GM19397 (cell line): ENCODE data around the gene GRM7.
"Not testable (repeated sequence)": the region's sequence is repeated elsewhere in the genome, so short reads cannot be mapped to it uniquely, and the experiment has no call there.

ENCODE experiments used
- ATAC-seq: cut with Tn5 transposase; IDR thresholded peaks from one replicate; pipeline ENCODE4 v1.9.1; 2021; ENCODE audit warnings: mild to moderate bottlenecking, moderate library complexity; ENCODE audit not compliant: unreplicated experiment

Gene GRM7

DNA sequence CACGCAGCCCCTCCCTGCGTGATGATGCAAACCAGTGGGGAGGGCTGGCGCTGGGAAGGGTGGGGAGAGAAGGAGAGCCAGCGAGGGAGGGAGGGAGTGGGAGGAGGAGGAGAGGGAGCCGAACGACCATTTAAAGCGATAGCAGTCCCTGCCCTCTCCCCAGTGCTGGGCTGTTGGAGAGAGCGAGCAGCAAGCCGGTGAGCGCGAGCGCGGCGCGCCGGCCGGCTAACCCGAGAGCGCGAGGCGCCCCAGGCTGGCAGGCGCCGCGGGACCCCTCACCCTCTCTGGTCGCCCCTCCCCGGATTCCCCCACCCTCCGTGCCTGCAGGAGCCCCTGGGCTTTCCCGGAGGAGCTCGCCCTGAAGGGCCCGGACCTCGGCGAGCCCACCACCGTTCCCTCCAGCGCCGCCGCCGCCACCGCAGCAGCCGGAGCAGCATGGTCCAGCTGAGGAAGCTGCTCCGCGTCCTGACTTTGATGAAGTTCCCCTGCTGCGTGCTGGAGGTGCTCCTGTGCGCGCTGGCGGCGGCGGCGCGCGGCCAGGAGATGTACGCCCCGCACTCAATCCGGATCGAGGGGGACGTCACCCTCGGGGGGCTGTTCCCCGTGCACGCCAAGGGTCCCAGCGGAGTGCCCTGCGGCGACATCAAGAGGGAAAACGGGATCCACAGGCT is at the start of gene GRM7:
GRM7 (plus strand) TSS at position 162 of the 671 bp plus-strand sequence.
- no peak for ATAC-seq

GRCh38 chr3:6821411-6821810 is 39.5 kb upstream of the GRM7 start:
- ATAC-seq = no peak

- ATAC-seq = no peak
Observed at GRCh38 chr3:6825524-6825923, 35.4 kb upstream of the GRM7 start.

GRCh38 chr3:6827453-6827852 is 33.5 kb upstream of the GRM7 start:
- ATAC-seq = no peak

- ATAC-seq = no peak
Observed at GRCh38 chr3:6844723-6845122, 16.2 kb upstream of the GRM7 start.

GRCh38 chr3:6854184-6854583 is 6.7 kb upstream of the GRM7 start:
- no peak for ATAC-seq

- no peak for ATAC-seq
Observed at GRCh38 chr3:6857510-6857909, 3.4 kb upstream of the GRM7 start.

GRCh38 chr3:6860149-6860953 is 564 bp upstream of the GRM7 start:
- ATAC-seq = no peak

DNA sequence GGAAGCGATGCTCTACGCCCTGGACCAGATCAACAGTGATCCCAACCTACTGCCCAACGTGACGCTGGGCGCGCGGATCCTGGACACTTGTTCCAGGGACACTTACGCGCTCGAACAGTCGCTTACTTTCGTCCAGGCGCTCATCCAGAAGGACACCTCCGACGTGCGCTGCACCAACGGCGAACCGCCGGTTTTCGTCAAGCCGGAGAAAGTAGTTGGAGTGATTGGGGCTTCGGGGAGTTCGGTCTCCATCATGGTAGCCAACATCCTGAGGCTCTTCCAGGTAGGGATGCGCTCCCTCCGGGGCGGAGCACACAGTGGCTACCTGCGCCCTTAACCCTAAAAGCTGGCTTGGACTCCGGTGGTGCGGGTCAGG is 698 bp downstream of the GRM7 start:
- no peak for ATAC-seq

GRCh38 chr3:6862041-6862879 is 1.3 kb downstream of the GRM7 start:
- no peak for ATAC-seq

GRCh38 chr3:6862880-6863195 is 1.9 kb downstream of the GRM7 start:
- ATAC-seq = no peak

DNA sequence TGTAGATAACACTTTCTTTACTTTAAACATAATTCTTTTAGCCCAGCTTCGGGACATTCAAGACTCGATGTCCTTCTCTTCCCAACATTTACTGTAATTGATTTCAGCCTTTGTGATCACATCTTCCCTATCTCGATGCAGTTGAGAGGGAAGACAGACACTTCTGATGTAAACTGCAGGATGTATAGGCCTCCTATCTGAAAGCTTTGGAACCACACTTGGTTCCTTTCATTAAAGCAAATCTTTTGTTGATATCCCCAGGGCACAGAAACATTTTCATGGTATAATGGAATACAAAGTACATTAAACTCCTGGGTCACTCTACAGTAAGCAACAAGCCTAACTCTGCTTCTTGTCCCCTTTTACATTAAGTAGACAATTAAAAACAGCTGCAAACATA is 6.4 kb downstream of the GRM7 start:
- ATAC-seq = no peak

DNA sequence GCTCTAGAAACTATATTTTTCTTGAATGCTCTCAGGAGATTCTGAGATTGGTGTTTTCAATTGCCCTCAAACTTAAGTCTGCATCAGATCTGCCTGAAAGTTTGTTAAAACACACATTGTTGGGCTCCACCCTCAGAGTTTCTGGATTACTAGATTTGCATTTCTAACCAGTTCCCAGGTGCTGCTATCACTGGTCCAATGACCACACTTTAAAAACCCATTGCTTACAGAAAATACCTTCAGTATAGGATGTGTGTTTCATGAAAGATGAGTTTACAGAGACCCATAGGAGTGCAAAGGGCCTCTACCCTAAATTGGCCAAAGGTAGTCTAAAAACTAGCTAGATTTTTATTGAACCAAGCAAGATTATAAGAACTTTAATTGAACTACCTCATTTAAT is 17.8 kb downstream of the GRM7 start:
- ATAC-seq = no peak

DNA sequence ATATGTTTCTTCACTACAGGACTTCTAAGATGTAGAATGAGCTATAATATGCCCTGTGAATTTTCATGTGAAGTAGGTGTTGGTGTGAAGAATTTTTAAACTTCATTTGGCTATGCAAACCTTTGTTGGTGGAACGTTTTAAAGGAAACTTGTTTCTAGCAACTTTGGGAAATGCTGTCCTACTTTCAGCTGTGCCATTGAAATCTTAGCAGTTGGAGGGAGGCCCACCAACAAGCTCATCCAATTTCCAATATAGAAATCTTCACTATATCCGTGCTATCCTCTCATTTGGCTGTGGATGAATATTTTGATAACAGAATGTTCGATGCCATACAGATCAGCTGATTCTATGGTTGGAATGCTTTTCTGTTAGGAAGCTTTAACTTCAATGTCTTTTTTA is 51.3 kb downstream of the GRM7 start:
- no peak for ATAC-seq

DNA sequence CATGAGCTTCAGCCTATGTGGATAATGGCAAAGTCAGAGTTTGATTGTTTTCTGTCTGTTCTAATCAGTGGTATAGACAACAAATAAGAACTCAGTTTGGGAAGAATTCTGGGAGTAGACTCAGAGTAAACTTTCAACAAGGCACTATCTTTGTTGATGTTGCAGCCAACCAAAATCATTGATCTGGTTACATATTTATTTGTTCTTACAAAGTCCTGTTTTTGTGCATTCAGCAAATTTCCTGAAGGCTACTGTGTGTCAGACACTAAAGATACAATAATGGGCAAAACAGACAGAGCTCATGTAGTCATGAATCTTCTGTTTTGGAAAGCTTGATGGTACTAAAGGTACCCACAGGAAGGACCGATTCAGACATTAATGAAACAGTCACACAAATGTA is 55.0 kb downstream of the GRM7 start:
- ATAC-seq = no peak

GRCh38 chr3:6921066-6921465 is 60.2 kb downstream of the GRM7 start:
- ATAC-seq = no peak

- no peak for ATAC-seq
Observed at GRCh38 chr3:6921876-6922275, 61.0 kb downstream of the GRM7 start.

DNA sequence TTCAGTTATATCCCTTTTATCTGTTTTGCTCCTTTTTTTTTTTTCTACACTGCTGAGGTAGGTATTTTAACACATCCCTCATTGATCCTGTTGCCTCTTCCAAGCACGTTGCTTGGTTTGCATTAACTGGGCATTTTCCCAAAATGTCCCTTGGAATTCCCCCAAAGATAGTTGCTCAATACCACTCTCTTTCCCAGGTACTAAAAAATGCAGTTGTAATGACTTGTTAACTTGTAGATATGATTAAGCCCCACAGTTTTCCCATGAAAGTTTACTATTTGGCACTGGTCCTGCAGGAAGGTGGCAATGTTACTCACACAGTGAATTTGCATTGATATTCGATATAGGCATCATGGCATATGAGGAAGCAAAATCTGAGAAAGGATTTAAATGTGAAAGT is 67.1 kb downstream of the GRM7 start:
- ATAC-seq = no peak

DNA sequence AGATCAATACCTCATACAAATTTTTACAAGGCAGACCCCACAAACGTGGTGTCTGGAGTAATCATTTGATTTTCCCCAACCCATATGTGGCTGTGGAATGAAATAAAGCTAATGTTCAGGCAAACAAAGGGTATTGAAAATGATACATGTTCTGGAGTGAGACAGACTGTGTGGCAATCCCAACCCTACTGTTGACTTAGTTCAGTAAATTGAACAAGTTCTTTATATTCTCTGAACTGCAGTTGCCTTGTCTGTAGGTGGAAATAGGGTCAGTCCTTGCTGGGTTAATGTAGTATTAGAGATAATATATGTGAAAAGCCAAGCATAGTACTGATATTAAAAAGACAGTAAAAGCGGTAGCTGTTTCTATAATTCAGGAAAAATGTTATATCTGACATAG is 69.0 kb downstream of the GRM7 start:
- no peak for ATAC-seq

GRCh38 chr3:6935418-6935817 is 74.5 kb downstream of the GRM7 start:
- ATAC-seq = not testable (repeated sequence)

DNA sequence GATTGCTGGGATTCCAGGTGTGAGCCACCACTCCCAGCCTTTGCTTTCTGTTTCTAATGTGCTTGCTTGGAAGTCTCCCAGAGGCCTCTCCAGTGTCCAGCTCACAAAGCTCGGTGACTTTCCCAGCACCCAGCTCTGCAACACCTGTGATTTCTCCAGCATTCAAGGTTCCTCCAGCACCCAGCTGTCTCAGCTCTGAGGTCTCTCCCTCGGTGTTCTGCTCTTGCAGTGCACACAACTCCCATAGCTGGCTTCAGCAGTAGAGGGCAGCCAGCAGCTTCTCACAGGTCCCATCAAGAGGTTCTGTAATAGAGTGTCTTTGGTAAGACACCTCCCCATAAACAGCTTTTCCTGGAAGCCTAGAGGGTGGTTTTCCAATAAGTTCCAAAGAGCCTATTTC is 75.1 kb downstream of the GRM7 start:
- ATAC-seq = no peak

DNA sequence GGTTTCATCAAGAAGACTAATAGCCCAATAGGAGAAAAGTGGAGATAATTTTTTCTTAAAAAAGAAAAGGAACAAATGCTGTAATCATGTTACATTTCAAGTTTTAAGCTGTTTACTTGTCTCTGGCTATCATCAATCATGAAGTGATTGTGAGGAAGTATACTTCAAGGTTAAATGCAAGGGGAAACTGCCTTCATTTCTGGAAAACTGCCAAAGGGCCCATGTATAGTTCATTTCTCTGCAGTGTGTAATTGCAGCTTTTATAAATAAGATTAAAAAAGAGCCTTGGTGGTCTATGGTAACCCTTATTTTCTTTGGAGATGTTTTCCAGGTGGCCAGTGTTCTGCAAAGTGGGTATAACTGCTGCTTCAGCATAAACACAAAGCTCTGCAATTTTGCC is 101.9 kb downstream of the GRM7 start:
- ATAC-seq = no peak
